CD4-positive, alpha-beta T cell treated with Interleukin-15 for 1 hour (primary cell): ENCODE data around the gene POU5F1.
"Not testable (repeated sequence)": the region's sequence is repeated elsewhere in the genome, so short reads cannot be mapped to it uniquely, and the experiment has no call there.

Experiments used
- DNase-seq: peaks from one replicate; pipeline ENCODE4 v3.0.0-alpha.2; 2020

Gene POU5F1

GRCh38 chr6:31189223-31189622, 18.7 kb upstream of the POU5F1 start:
- DNase-seq, result not testable (repeated sequence)

- no peak for DNase-seq
Observed at GRCh38 chr6:31187780-31188194, 17.3 kb upstream of the POU5F1 start.

GRCh38 chr6:31186052-31186734, 15.7 kb upstream of the POU5F1 start:
- no peak for DNase-seq

- DNase-seq, result not testable (repeated sequence)
Observed at GRCh38 chr6:31185695-31186051, 15.2 kb upstream of the POU5F1 start.

- DNase-seq, result not testable (repeated sequence)
Observed at GRCh38 chr6:31183859-31184258, 13.4 kb upstream of the POU5F1 start.

- not testable (repeated sequence) for DNase-seq
Observed at GRCh38 chr6:31183287-31183686, 12.8 kb upstream of the POU5F1 start.

- peak; percentile 68 for DNase-seq
Observed at GRCh38 chr6:31180500-31180899, 10.0 kb upstream of the POU5F1 start.

- DNase-seq, result no peak
Observed at GRCh38 chr6:31179896-31180295, 9.4 kb upstream of the POU5F1 start.

GRCh38 chr6:31179042-31179386, 8.5 kb upstream of the POU5F1 start:
- DNase-seq, result no peak

- no peak for DNase-seq
Observed at GRCh38 chr6:31178143-31179041, 7.9 kb upstream of the POU5F1 start.

GRCh38 chr6:31175971-31176370, 5.5 kb upstream of the POU5F1 start:
- DNase-seq, result no peak

GRCh38 chr6:31174378-31174777, 3.9 kb upstream of the POU5F1 start:
- DNase-seq, result no peak

- DNase-seq, result no peak
Observed at GRCh38 chr6:31173406-31173805, 2.9 kb upstream of the POU5F1 start.

- DNase-seq, result no peak
Observed at GRCh38 chr6:31172973-31173384, 2.5 kb upstream of the POU5F1 start.

GRCh38 chr6:31171931-31172905, 1.7 kb upstream of the POU5F1 start:
- no peak for DNase-seq

- DNase-seq, result no peak
Observed at GRCh38 chr6:31170987-31171671, 647 bp upstream of the POU5F1 start.

- DNase-seq, result not testable (repeated sequence)
Observed at GRCh38 chr6:31169858-31170599, 453 bp downstream of the POU5F1 start.

GRCh38 chr6:31169123-31169857, 1.2 kb downstream of the POU5F1 start:
- DNase-seq, result no peak

GRCh38 chr6:31168606-31169005, 1.9 kb downstream of the POU5F1 start:
- DNase-seq, result no peak

- DNase-seq, result no peak
Observed at GRCh38 chr6:31165986-31166385, 4.5 kb downstream of the POU5F1 start.
